Measurements from ENCODE around the gene EPHB3. TPM values are rescaled to one million over a fixed set of nuclear protein-coding genes. Genes with fewer than 3 reads are reported as not detected.
A peak's percentile ranks its signal among the peaks of the same experiment; 100 is the strongest.
"Not testable (repeated sequence)": the region's sequence is repeated elsewhere in the genome, so short reads cannot be mapped to it uniquely, and the experiment has no call there.

Gene EPHB3
- total RNA-seq, 2 donors from 2014 or later = 0.11 TPM; not detected in 1

- Mint-ChIP-seq H3K4me1 (peaks cover 13% of the 10 kb centered on the region), H3K27me3 (peaks cover 4% of the 10 kb centered on the region), H3K36me3 (ENCODE audit: low read depth) (no peaks in the 10 kb centered on the region), H3K4me3 (peak overlapping the region; percentile 10), H3K27ac (no peak overlapping the region), H3K9me3 (no peaks in the 10 kb centered on the region)
- no peak for ATAC-seq (replicated peaks)
Measured at GRCh38 chr3:184619787-184620430, 58.3 kb downstream of the EPHB3 start.

GRCh38 chr3:184620475-184621119 is 59.0 kb downstream of the EPHB3 start:
- peak; percentile 79 for ATAC-seq (replicated peaks)
- Mint-ChIP-seq H3K9me3 (no peaks in the 10 kb centered on the region), H3K27me3 (peaks cover 4% of the 10 kb centered on the region)

DNA sequence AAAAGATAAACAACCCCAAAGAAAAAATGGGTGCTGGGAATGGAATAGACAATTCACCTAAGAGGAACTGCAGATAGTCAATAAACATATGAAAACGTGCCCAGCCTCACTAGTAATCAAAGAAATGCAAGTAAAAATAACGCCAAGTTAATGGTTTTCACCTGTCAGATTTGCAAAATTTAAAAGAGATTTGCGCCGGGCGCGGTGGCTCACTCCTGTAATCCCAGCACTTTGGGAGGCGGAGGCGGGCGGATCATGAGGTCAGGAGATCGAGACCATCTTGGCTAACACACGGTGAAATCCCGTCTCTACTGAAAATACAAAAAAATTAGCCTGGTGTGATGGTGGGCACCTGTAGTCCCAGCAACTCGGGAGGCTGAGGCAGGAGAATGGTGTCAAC is 60.6 kb downstream of the EPHB3 start:
- H3K27me3 Mint-ChIP-seq; ATAC-seq (replicated peaks); H3K9me3 Mint-ChIP-seq; H3K27ac Mint-ChIP-seq; H3K36me3 Mint-ChIP-seq (ENCODE audit: low read depth); H3K4me3 Mint-ChIP-seq: not testable (repeated sequence)
- peaks cover 13% of the 10 kb centered on the region for H3K4me1 Mint-ChIP-seq

More at GRCh38 chr3:184620475-184621119, 59.0 kb downstream of the EPHB3 start:
- H3K27ac Mint-ChIP-seq = no peak overlapping the region
- H3K4me3 Mint-ChIP-seq = no peak overlapping the region
- H3K4me1 Mint-ChIP-seq = peaks cover 13% of the 10 kb centered on the region
- no peaks in the 10 kb centered on the region for H3K36me3 Mint-ChIP-seq (ENCODE audit: low read depth)

DNA sequence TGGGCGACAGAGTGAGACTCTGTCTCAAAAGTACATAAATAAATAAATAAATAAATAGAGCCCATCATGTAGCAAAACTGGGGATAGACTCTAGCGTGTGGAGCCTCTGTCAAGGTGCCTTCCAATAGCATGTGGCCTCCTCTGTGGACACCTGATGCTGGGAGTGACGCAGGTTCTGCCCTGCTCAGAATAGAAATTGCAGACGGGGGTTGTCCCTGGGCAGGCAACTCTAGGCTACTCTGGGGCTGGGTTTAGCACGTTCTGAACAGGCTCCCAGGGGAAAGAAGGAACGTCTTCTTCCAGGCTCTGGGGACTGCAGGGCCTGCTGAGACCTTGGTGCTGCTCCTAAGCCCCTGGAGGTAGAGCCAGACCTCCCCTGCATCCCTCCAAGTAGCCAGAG is 65.3 kb downstream of the EPHB3 start:
- Mint-ChIP-seq H3K36me3 (ENCODE audit: low read depth) (no peaks in the 10 kb centered on the region), H3K27me3 (no peaks in the 10 kb centered on the region), H3K9me3 (no peaks in the 10 kb centered on the region), H3K4me1 (no peaks in the 10 kb centered on the region), H3K27ac (no peak overlapping the region), H3K4me3 (no peak overlapping the region)
- no peak for ATAC-seq (replicated peaks)

- H3K27me3 Mint-ChIP-seq = peaks cover 1% of the 10 kb centered on the region
- H3K27ac Mint-ChIP-seq = no peak overlapping the region
- H3K4me3 Mint-ChIP-seq = no peak overlapping the region
- H3K36me3 Mint-ChIP-seq (ENCODE audit: low read depth) = no peaks in the 10 kb centered on the region
- no peaks in the 10 kb centered on the region for H3K4me1 Mint-ChIP-seq
- no peaks in the 10 kb centered on the region for H3K9me3 Mint-ChIP-seq
- ATAC-seq (replicated peaks) = no peak
Measured at GRCh38 chr3:184629555-184630160, 68.1 kb downstream of the EPHB3 start.

DNA sequence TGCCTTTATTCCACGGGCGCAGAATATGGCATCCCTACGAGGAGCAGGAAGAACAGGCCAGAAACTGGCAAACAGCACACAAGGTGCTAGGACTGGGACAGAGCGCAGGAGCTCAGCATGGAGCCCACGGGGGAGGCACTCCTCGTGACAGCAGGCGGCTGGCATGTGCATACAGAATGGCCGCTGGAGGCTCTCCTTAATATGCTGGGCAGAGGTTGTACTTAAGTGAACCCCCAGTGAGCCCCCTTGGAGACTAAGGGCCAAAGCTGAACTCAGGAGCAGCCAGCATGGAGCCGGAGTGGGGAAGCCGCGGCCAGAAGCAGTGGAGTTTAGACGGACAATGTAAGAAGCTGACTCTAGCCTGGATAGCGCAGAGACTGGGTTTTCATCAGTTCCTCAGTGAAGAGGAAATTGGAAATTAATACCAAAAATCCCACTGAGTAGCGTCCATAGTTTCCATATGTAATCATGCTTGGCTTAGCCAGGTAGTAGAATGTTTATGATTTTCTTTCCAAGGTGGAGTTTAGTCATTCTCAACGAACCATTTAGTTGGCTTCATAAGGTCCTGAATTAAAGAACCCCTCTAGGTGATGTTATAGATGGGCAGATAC is 69.4 kb downstream of the EPHB3 start:
- H3K27ac Mint-ChIP-seq = no peak overlapping the region
- H3K36me3 Mint-ChIP-seq (ENCODE audit: low read depth) = no peaks in the 10 kb centered on the region
- H3K4me1 Mint-ChIP-seq = no peaks in the 10 kb centered on the region
- peaks cover 5% of the 10 kb centered on the region for H3K27me3 Mint-ChIP-seq
- no peak for ATAC-seq (replicated peaks)
- no peaks in the 10 kb centered on the region for H3K9me3 Mint-ChIP-seq
- no peak overlapping the region for H3K4me3 Mint-ChIP-seq

DNA sequence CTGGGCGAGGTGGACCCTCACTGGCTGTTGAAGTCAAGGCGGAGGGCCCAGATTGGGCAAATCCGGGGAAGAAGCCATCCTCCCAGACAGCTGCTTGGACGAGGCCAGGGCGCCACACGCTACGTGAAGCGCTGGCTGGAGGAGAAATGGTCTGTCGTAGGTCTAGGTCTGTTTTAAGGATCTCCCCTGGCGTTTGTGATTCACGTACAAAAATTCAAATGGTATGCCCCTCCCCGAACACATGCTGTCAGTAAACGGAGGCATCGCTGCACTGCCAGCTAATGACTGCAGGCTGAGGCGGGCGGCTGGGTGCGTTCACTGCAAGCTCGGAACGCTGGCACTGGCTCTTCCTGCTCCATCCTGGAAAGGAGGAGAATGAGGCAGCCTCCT is 69.9 kb downstream of the EPHB3 start:
- H3K36me3 Mint-ChIP-seq (ENCODE audit: low read depth) = no peaks in the 10 kb centered on the region
- H3K27ac Mint-ChIP-seq = no peak overlapping the region
- H3K9me3 Mint-ChIP-seq = no peaks in the 10 kb centered on the region
- no peaks in the 10 kb centered on the region for H3K4me1 Mint-ChIP-seq
- peaks cover 5% of the 10 kb centered on the region for H3K27me3 Mint-ChIP-seq
- ATAC-seq (replicated peaks) = no peak
- H3K4me3 Mint-ChIP-seq = no peak overlapping the region

Other genes starting within 250 kb of the EPHB3 start
- gene EIF4G1, start 247.2 kb upstream of the EPHB3 start, total RNA-seq = 100 to 1,000 TPM; 242 to 551 TPM
- gene FAM131A, start 224.2 kb upstream of the EPHB3 start, total RNA-seq = 1 to 10 TPM; 2.5 to 6.7 TPM
- gene CLCN2, start 200.2 kb upstream of the EPHB3 start, total RNA-seq = 10 to 100 TPM in 1 of 2 donors, 1 to 10 TPM in 1; 9.5 to 13.7 TPM
- gene POLR2H, start 200.1 kb upstream of the EPHB3 start, total RNA-seq = 100 to 1,000 TPM; 156 to 183 TPM
- not detected for gene THPO, start 183.6 kb upstream of the EPHB3 start, total RNA-seq
- under 1 TPM; 0.05 to 0.39 TPM for gene CHRD, start 181.7 kb upstream of the EPHB3 start, total RNA-seq
- 1 to 10 TPM; 7.4 to 8.1 TPM for gene MAGEF1, start 150.3 kb downstream of the EPHB3 start, total RNA-seq

All from activated T-helper 17 cell treated with anti-CD3 and anti-CD28 coated beads, Interleukin-2, amount 50 U/mL, for 72 hours (primary cell).